Head of caudate nucleus (tissue), 42 donors: ENCODE results near the gene TBX2.

Experiments
- DNase-seq, 42 donors: peaks; one replicate each; pipeline versions ENCODE4 v3.0.0 to v3.0.0-alpha.2; 2020 to 2021; ENCODE audit warnings: mixed read lengths in 7 of 42
- intact Hi-C: fragments of 100-400 bp; cut with DNase I; formaldehyde crosslinking; loops from one replicate; pipeline ENCODE4 v1.15.0; 2022

The TBX2 gene

GRCh38 chr17:61384692-61385576 is 14.7 kb upstream of the TBX2 start:
- intact Hi-C loops, result no loop called here
- DNase-seq, result no peak

GRCh38 chr17:61385577-61386236 is 13.9 kb upstream of the TBX2 start:
- no peak for DNase-seq
- intact Hi-C loops, result no loop called here

GRCh38 chr17:61386251-61386650 is 13.4 kb upstream of the TBX2 start:
- DNase-seq, result no peak
- intact Hi-C loops, result no loop called here

- DNase-seq, result no peak
- intact Hi-C loops, result no loop called here
These were observed 12.6 kb upstream of the TBX2 start for GRCh38 chr17:61387011-61387410.

- intact Hi-C loops, result no loop called here
- DNase-seq, result no peak
These were observed 11.9 kb upstream of the TBX2 start for GRCh38 chr17:61387511-61388305.

- intact Hi-C loops, result no loop called here
- DNase-seq, result no peak
These were observed 10.9 kb upstream of the TBX2 start for GRCh38 chr17:61388561-61389356.

- peak in 29 of 42 donors; percentile 22 to 74 (median 47) for DNase-seq
- intact Hi-C loops, result loop anchor here (10.0 kb wide), 2 partner anchors 375 to 645 kb away; no protein-coding TSS in a partner anchor
These were observed 9.8 kb upstream of the TBX2 start for GRCh38 chr17:61389670-61390478.

- intact Hi-C loops, result loop anchor here (10.0 kb wide), 2 partner anchors 376 to 646 kb away; no protein-coding TSS in a partner anchor
- no peak for DNase-seq
These were observed 9.2 kb upstream of the TBX2 start for GRCh38 chr17:61390479-61390791.

GRCh38 chr17:61391595-61392291 is 7.9 kb upstream of the TBX2 start:
- DNase-seq, result no peak
- intact Hi-C loops, result loop anchor here (10.0 kb wide), 2 partner anchors 377 to 647 kb away; no protein-coding TSS in a partner anchor

- intact Hi-C loops, result loop anchor here (10.0 kb wide), 2 partner anchors 378 to 648 kb away; no protein-coding TSS in a partner anchor
- DNase-seq, result no peak
These were observed 7.0 kb upstream of the TBX2 start for GRCh38 chr17:61392679-61393078.

- intact Hi-C loops, result loop anchor here (10.0 kb wide), 2 partner anchors 379 to 649 kb away; no protein-coding TSS in a partner anchor
- DNase-seq, result no peak
These were observed 6.1 kb upstream of the TBX2 start for GRCh38 chr17:61393550-61393903.

GRCh38 chr17:61393904-61394629 is 5.6 kb upstream of the TBX2 start:
- DNase-seq, result no peak
- intact Hi-C loops, result loop anchor here (10.0 kb wide), 2 partner anchors 379 to 649 kb away; no protein-coding TSS in a partner anchor

- intact Hi-C loops, result loop anchor here (10.0 kb wide), 2 partner anchors 380 to 650 kb away; no protein-coding TSS in a partner anchor
These were observed 4.8 kb upstream of the TBX2 start for GRCh38 chr17:61394630-61395408.

GRCh38 chr17:61395409-61395982 is 4.1 kb upstream of the TBX2 start:
- intact Hi-C loops, result loop anchor here (10.0 kb wide), 2 partner anchors 381 to 651 kb away; no protein-coding TSS in a partner anchor
- DNase-seq, result no peak

More at GRCh38 chr17:61394630-61395408, 4.8 kb upstream of the TBX2 start:
- DNase-seq, result no peak

GRCh38 chr17:61395983-61396585 is 3.6 kb upstream of the TBX2 start:
- intact Hi-C loops, result loop anchor here (10.0 kb wide), 2 partner anchors 381 to 651 kb away; no protein-coding TSS in a partner anchor
- no peak for DNase-seq
